ENCODE data around the gene CEP97. TPM values are rescaled to one million over a fixed set of nuclear protein-coding genes. Genes with fewer than 3 reads are reported as not detected.

Gene CEP97
- polyA plus RNA-seq, 1 donor, result 5.3 TPM

DNA sequence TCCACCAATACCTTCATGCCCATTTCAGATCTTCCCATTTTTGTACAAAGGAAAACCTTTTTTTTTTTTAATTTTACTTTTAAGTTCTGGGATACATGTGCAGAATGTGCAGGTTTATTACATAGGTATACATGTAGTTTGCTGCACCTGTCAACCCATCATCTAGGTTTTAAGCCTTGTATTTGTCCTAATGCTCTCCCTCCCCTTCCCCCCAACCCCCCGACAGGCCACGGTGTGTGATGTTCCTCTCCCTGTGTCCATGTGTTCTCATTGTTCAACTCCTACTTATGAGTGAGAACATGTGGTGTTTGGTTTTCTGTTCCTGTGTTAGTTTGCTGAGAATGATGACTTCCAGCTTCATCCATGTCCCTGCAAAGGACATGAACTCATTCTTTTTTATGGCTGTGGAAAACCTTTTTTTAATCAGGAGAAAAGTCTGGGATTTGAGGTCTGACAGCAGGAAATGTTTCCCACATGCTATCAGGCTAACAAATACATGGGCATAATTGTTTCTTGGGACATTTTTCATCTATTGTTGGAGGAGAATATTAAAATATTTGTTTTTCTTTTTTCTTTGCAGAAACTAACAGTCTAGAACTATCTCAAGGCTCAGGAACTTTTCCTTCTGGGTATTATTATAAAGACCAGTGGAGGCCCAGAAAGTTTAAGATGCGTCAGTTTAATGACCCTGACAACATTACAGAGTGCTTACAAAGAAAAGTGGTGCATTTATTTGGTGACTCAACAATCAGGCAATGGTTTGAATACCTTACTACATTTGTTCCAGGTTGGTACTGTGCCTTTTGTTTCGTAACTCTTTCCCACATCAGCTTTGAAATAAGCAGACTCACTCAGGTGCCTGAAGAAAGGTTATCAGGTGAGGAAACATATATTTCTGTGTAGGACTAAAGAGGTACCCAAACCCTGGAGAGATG, 92.1 kb downstream of the CEP97 start:
- no peak for DNase-seq
- Histone ChIP-seq H3K4me3 (ENCODE audit: low read length) (no peak overlapping the region), H3K36me3 (ENCODE audit: control insufficient read depth, insufficient read depth, low read length) (peaks cover 4% of the 10 kb centered on the region), H3K27ac (ENCODE audit: low read length) (no peak overlapping the region), H3K27me3 (ENCODE audit: control insufficient read depth, insufficient read depth, low read length) (no peaks in the 10 kb centered on the region), H3K9me3 (ENCODE audit: control insufficient read depth, low read depth, low read length) (no peaks in the 10 kb centered on the region), H3K4me1 (ENCODE audit: control insufficient read depth, insufficient read depth, low read length) (peaks cover 14% of the 10 kb centered on the region)
- WGBS (ENCODE audit: insufficient coverage, low lambda C conversion rate), result 100% methylated on average over 1 of the region's 4 CpGs

DNA sequence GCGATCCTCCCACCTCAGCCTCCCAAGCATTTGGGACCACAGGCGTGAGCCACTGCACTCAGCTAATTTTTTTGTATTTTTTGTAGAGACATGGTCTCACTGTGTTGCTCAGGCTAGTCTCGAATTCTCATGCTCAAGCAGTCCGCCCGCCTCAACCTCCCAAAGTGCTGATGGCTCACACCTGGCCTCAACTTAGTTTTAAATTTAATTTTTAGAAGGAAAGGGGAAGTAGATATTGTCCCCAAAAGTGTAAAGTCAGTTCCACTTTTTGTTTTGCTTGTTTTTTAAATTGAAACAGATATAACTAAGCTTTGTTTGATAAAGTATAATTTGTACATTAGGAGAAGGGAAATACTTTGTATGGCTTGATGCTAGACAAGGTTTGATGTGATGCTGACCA, 93.6 kb downstream of the CEP97 start:
- Histone ChIP-seq H3K27ac (ENCODE audit: low read length) (no peak overlapping the region), H3K4me3 (ENCODE audit: low read length) (no peak overlapping the region), H3K36me3 (ENCODE audit: control insufficient read depth, insufficient read depth, low read length) (peaks cover 4% of the 10 kb centered on the region), H3K4me1 (ENCODE audit: control insufficient read depth, insufficient read depth, low read length) (peaks cover 14% of the 10 kb centered on the region), H3K27me3 (ENCODE audit: control insufficient read depth, insufficient read depth, low read length) (no peaks in the 10 kb centered on the region), H3K9me3 (ENCODE audit: control insufficient read depth, low read depth, low read length) (no peaks in the 10 kb centered on the region)
- 100% methylated on average over 3 of the region's 5 CpGs for WGBS (ENCODE audit: insufficient coverage, low lambda C conversion rate)
- no peak for DNase-seq

DNA sequence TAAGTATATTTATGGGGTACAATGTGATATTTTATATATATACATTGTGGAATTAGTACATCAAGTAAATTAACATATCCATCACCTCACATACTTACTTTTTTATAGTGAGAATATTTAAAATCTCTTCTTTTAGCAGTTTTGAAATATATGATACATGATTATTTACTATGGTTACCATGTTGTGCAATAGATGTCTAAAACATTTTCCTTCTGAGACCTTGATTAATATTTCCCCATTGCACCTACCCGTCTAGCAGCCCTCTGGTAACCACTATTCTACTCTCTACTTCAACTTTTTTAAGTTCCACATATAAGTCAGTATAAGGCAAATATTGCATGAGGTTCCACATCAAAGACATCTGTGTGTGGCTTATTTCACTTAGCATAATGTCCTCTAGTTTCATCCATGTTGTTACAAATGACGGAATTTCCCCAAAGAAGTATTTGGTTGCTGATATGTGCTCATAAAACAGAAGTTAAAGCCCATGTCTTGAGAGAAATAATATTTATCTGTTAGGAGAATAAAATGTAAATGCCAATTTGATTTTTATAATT, 95.3 kb downstream of the CEP97 start:
- H3K27ac ChIP-seq (ENCODE audit: low read length), result no peak overlapping the region
- peaks cover 6% of the 10 kb centered on the region for H3K4me1 ChIP-seq (ENCODE audit: control insufficient read depth, insufficient read depth, low read length)
- no peaks in the 10 kb centered on the region for H3K27me3 ChIP-seq (ENCODE audit: control insufficient read depth, insufficient read depth, low read length)
- peaks cover 4% of the 10 kb centered on the region for H3K36me3 ChIP-seq (ENCODE audit: control insufficient read depth, insufficient read depth, low read length)
- DNase-seq, result no peak
- no peak overlapping the region for H3K4me3 ChIP-seq (ENCODE audit: low read length)
- 100% methylated on average over 1 of the region's 2 CpGs for WGBS (ENCODE audit: insufficient coverage, low lambda C conversion rate)
- no peaks in the 10 kb centered on the region for H3K9me3 ChIP-seq (ENCODE audit: control insufficient read depth, low read depth, low read length)

Other genes starting within 250 kb of the CEP97 start
- gene SENP7, start 211.4 kb upstream of the CEP97 start, polyA plus RNA-seq, result 41.1 TPM
- gene TRMT10C, start 162.7 kb upstream of the CEP97 start, polyA plus RNA-seq, result 27.5 TPM
- 118 TPM for gene PCNP, start 150.4 kb upstream of the CEP97 start, polyA plus RNA-seq
- gene ZBTB11, start 47.5 kb upstream of the CEP97 start, polyA plus RNA-seq, result 19.1 TPM
- gene RPL24, start 37.9 kb upstream of the CEP97 start, polyA plus RNA-seq, result 1,695 TPM
- gene NXPE3, start 54.6 kb downstream of the CEP97 start, polyA plus RNA-seq, result 4.3 TPM
- 299 TPM for gene NFKBIZ, start 124.9 kb downstream of the CEP97 start, polyA plus RNA-seq

All from large intestine (tissue), 3 donors.